PC-3 (cell line): ENCODE measurements around the gene SIN3B. TPM values are rescaled to one million over a fixed set of nuclear protein-coding genes. Genes with fewer than 3 reads are reported as not detected.

Experiments used
- ATAC-seq: fragments of 200-7000 bp; cut with Tn5 transposase; 2 replicates; pipeline ENCODE4 v1.9.1; 2020; ENCODE audit warnings: mild to moderate bottlenecking, moderate library complexity
- BruUV-seq: library from RNA; stranded (reverse); fragments of 400-500 nt; replicated peaks from 2 replicates; lab custom pipeline; 2021; lab: Mats Ljungman, UMichigan
- CTCF ChIA-PET: fragments of 300-600 bp; sonication (Branson Sonifier 250); formaldehyde crosslinking; loops from one replicate; lab custom pipeline; 2022; ENCODE audit warnings: antibody characterized with exemption; lab: Charles Lee
- POLR2A ChIA-PET: fragments of 300-600 bp; sonication (Branson Sonifier 250); formaldehyde crosslinking; loops from one replicate; lab custom pipeline; 2022; ENCODE audit warnings: antibody characterized with exemption; ENCODE audit not compliant: unreplicated experiment; lab: Charles Lee
- DNase-seq: peaks from one replicate; pipeline ENCODE4 v3.0.0-alpha.2; 2015
- H2AFZ ChIP-seq: fragments of 300-600 bp; sonication (generic); 2 replicates; pipeline ENCODE4 v1.6.0; 2016; ENCODE audit warnings: antibody characterized with exemption, low read length
- H3F3A ChIP-seq: fragments of 300-600 bp; sonication (generic); one replicate; pipeline ENCODE4 v1.6.0; 2017; ENCODE audit warnings: antibody characterized with exemption, low read length, control low read depth, mild to moderate bottlenecking; ENCODE audit not compliant: unreplicated experiment
- H3K27ac ChIP-seq: fragments of 300-600 bp; sonication (generic); 2 replicates; pipeline ENCODE4 v1.5.1; 2016; ENCODE audit warnings: mild to moderate bottlenecking, low read length
- H3K27me3 ChIP-seq: fragments of 300-600 bp; sonication (generic); 2 replicates; pipeline ENCODE4 v1.6.1; 2016; ENCODE audit warnings: low read length, mixed read lengths
- H3K36me3 ChIP-seq: fragments of 300-600 bp; sonication (generic); 2 replicates; pipeline ENCODE4 v1.6.1; 2016; ENCODE audit warnings: low read depth, mixed run types, low read length, mixed read lengths
- H3K4me1 ChIP-seq: fragments of 300-600 bp; sonication (generic); 2 replicates; pipeline ENCODE4 v1.5.1; 2016; ENCODE audit warnings: low read length; ENCODE audit not compliant: insufficient read depth
- H3K4me2 ChIP-seq: fragments of 300-600 bp; sonication (generic); 2 replicates; pipeline ENCODE4 v1.6.0; 2016; ENCODE audit warnings: low read length
- H3K4me3 ChIP-seq: fragments of 300-600 bp; sonication (generic); 2 replicates; pipeline ENCODE4 v1.5.1; 2016; ENCODE audit warnings: mild to moderate bottlenecking, low read length, mixed read lengths
- H3K79me2 ChIP-seq: fragments of 300-600 bp; sonication (generic); 2 replicates; pipeline ENCODE4 v1.6.1; 2017; ENCODE audit warnings: low read length, mixed read lengths
- H3K9ac ChIP-seq: fragments of 300-600 bp; sonication (generic); 2 replicates; pipeline ENCODE4 v1.6.0; 2016; ENCODE audit warnings: mild to moderate bottlenecking, low read length
- H3K9me2 ChIP-seq: fragments of 300-600 bp; sonication (generic); replicated peaks from 2 replicates; pipeline ENCODE4 v1.6.1; 2016; ENCODE audit warnings: mixed run types, low read length, mixed read lengths
- H3K9me3 ChIP-seq: fragments of 300-600 bp; sonication (generic); 2 replicates; pipeline ENCODE4 v1.6.1; 2016; ENCODE audit warnings: low read length, mixed read lengths
- H4K20me1 ChIP-seq: fragments of 300-600 bp; sonication (generic); 2 replicates; pipeline ENCODE4 v1.6.1; 2016; ENCODE audit warnings: low read length, mixed read lengths
- EZH2 ChIP-seq: fragments of 300-600 bp; sonication (generic); IDR thresholded peaks from one replicate; pipeline ENCODE4 v1.6.1; 2017; ENCODE audit warnings: antibody characterized with exemption, mild to moderate bottlenecking, low read length; ENCODE audit not compliant: unreplicated experiment
- EZH2phosphoT487 ChIP-seq: fragments of 300-600 bp; sonication (generic); IDR thresholded peaks from 2 replicates; pipeline ENCODE4 v1.6.1; 2018; ENCODE audit warnings: mild to moderate bottlenecking, antibody characterized with exemption, low read length, borderline replicate concordance
- intact Hi-C: fragments of 100-400 bp; cut with micrococcal nuclease; formaldehyde crosslinking; loops from 2 replicates; pipeline ENCODE4 v1.9.0; 2023
- total RNA-seq: library from RNA; depleted of rRNA; stranded (reverse); fragments of >200 nt; gene quantifications from 2 replicates; pipeline ENCODE4 v1.2.3, GENCODE V29; 2014
- TF ChIP-seq, protein P1 (sequence below): fragments of 300-600 bp; sonication (generic); conservative IDR thresholded peaks from 2 replicates; pipeline ENCODE4 v1.5.1; 2017; ENCODE audit warnings: antibody characterized with exemption, low read depth, mild to moderate bottlenecking, low read length

Gene SIN3B
- total RNA-seq, 1 experiment from 2014 or later, result 46.4 TPM

- no peaks in the 10 kb centered on the region for H3K9me2 ChIP-seq
- H3K4me3 ChIP-seq, result no peak overlapping the region
- no peaks in the 10 kb centered on the region for H3K36me3 ChIP-seq
- TF ChIP-seq EZH2phosphoT487 (no peak), EZH2 (no peak)
- TF ChIP-seq, protein P1, sequence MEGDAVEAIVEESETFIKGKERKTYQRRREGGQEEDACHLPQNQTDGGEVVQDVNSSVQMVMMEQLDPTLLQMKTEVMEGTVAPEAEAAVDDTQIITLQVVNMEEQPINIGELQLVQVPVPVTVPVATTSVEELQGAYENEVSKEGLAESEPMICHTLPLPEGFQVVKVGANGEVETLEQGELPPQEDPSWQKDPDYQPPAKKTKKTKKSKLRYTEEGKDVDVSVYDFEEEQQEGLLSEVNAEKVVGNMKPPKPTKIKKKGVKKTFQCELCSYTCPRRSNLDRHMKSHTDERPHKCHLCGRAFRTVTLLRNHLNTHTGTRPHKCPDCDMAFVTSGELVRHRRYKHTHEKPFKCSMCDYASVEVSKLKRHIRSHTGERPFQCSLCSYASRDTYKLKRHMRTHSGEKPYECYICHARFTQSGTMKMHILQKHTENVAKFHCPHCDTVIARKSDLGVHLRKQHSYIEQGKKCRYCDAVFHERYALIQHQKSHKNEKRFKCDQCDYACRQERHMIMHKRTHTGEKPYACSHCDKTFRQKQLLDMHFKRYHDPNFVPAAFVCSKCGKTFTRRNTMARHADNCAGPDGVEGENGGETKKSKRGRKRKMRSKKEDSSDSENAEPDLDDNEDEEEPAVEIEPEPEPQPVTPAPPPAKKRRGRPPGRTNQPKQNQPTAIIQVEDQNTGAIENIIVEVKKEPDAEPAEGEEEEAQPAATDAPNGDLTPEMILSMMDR, result no peak
- H4K20me1 ChIP-seq, result no peaks in the 10 kb centered on the region
- no peaks in the 10 kb centered on the region for H3K79me2 ChIP-seq
- H3K27ac ChIP-seq, result no peak overlapping the region
- CTCF ChIA-PET, result no interaction called here
- POLR2A ChIA-PET, result no interaction called here
- intact Hi-C loops, result no loop called here
- H3K27me3 ChIP-seq, result no peaks in the 10 kb centered on the region
- H3K4me2 ChIP-seq, result no peak overlapping the region
- no peaks in the 10 kb centered on the region for H3K9me3 ChIP-seq
- no TSS peak for BruUV-seq
- H3K4me1 ChIP-seq, result no peaks in the 10 kb centered on the region
- ATAC-seq (no peak), DNase-seq (no peak)
- no peak overlapping the region for H3K9ac ChIP-seq
- no peak overlapping the region for H2AFZ ChIP-seq
- no peaks in the 10 kb centered on the region for H3F3A ChIP-seq
Measured at GRCh38 chr19:16807549-16808284, 21.5 kb upstream of the SIN3B start.

DNA sequence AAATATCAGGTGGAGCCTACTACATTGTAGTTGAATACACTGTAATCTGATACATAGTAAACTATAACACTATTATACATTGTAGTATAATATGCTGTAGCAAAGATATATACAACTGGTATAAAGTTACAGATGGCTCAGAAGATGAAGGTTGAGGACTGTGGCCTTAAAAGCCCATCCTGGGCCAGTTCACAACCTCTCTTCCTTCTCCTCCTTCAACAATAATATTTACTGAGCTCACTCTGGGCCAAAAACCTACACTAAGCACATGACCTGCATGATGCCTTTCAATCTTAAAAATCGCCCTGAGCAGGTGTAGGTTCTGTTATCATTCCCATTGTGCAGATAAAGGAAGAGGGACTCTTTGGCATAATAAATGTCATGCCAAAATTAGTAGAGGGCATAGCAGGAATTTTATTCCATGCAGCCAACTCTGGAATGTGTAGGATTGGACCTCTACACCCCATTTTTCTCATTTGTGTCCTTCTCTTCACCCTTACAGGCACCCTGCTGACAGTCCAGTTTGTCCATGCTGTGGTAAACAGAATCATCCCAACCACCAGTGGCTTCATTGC lies 14.6 kb upstream of the SIN3B start:
- Histone ChIP-seq H3K36me3 (no peaks in the 10 kb centered on the region), H3K4me2 (no peak overlapping the region), H2AFZ (no peak overlapping the region), H3F3A (no peaks in the 10 kb centered on the region), H3K27me3 (no peaks in the 10 kb centered on the region), H3K9me2 (no peaks in the 10 kb centered on the region), H3K27ac (no peak overlapping the region), H3K4me3 (no peak overlapping the region), H3K9me3 (peaks cover 9% of the 10 kb centered on the region; the same call in 1 of the 2 replicates), H3K4me1 (no peaks in the 10 kb centered on the region), H3K9ac (no peak overlapping the region), H3K79me2 (no peaks in the 10 kb centered on the region), H4K20me1 (no peaks in the 10 kb centered on the region)
- CTCF ChIA-PET, result no interaction called here
- TF ChIP-seq EZH2, result no peak
- TF ChIP-seq, protein P1, result no peak
- TF ChIP-seq EZH2phosphoT487, result no peak
- no peak for DNase-seq
- POLR2A ChIA-PET, result no interaction called here
- BruUV-seq, result no TSS peak
- no peak for ATAC-seq
- intact Hi-C loops, result no loop called here

GRCh38 chr19:16820056-16820455 lies 9.1 kb upstream of the SIN3B start:
- Histone ChIP-seq H3K9ac (no peak overlapping the region), H2AFZ (no peak overlapping the region), H3K27me3 (no peaks in the 10 kb centered on the region), H3K4me1 (peaks cover 27% of the 10 kb centered on the region), H3K79me2 (no peaks in the 10 kb centered on the region), H3K4me2 (no peak overlapping the region), H3K36me3 (no peaks in the 10 kb centered on the region), H4K20me1 (no peaks in the 10 kb centered on the region), H3F3A (no peaks in the 10 kb centered on the region), H3K4me3 (no peak overlapping the region), H3K27ac (no peak overlapping the region), H3K9me2 (no peaks in the 10 kb centered on the region), H3K9me3 (peaks cover 1% of the 10 kb centered on the region; the same call in 1 of the 2 replicates)
- ChIA-PET CTCF (no interaction called here), POLR2A (no interaction called here)
- DNase-seq (no peak), ATAC-seq (no peak)
- TF ChIP-seq EZH2, result no peak
- no peak for TF ChIP-seq EZH2phosphoT487
- TF ChIP-seq, protein P1, result no peak
- intact Hi-C loops, result no loop called here
- BruUV-seq, result no TSS peak
